HG03439 (cell line): ENCODE measurements around the gene ACADVL.
A peak's percentile ranks its signal among the peaks of the same experiment; 100 is the strongest.
"Not testable (repeated sequence)": the region's sequence is repeated elsewhere in the genome, so short reads cannot be mapped to it uniquely, and the experiment has no call there.

Source experiments
- ATAC-seq: cut with Tn5 transposase; IDR thresholded peaks from one replicate; pipeline ENCODE4 v1.9.1; 2021; ENCODE audit warnings: mild to moderate bottlenecking, moderate library complexity; ENCODE audit not compliant: unreplicated experiment

The ACADVL gene

DNA sequence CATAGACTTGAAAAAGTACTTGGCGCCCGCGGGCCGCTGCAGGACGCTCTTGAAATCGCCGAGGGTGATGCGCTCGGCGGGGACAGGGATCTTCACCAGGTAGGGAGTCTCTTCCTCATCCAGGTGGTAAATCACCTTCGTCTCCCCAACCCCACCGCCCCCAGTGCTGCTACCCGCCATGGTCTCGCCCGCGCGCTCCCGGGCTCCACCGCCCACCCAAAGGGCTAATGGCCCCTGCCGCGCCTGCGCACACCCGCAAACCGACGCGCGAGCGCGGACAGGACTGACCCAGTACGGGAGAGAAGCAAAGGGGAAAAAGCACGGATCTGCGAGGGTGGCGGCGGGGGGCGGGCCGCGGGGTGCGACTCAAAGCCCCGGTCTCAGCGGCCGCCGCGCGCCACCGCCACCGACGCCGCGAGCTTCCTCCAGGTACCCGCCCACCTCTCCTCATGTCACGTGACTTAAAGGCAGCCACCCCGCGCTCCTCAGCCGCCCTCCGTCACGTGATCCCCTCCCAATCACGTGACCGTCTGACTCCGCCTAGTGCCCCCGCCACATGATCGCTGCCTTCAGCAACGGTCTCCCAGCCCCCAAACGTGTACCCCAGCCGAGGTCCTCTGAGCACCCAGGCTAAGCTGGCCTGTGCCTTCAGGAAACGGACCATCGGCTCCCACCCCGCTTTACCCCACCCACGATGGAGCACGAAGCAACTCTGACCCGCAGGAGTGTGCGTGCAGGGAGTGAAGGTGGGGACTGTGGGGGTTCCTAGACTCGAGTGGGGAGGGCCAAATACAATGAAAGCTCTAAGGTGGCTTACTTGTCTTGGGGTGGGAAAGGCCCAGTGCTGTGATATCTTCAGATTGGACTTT lies 14.6 kb downstream of the ACADVL start, which contains the start of gene DVL2:
DVL2 (minus strand) TSS at position 435 of the 869 bp plus-strand sequence; CDS start at position 180, 255 bp downstream.
- ATAC-seq: peak; percentile 46

GRCh38 chr17:7235693-7236665 lies 16.2 kb downstream of the ACADVL start:
- no peak for ATAC-seq

DNA sequence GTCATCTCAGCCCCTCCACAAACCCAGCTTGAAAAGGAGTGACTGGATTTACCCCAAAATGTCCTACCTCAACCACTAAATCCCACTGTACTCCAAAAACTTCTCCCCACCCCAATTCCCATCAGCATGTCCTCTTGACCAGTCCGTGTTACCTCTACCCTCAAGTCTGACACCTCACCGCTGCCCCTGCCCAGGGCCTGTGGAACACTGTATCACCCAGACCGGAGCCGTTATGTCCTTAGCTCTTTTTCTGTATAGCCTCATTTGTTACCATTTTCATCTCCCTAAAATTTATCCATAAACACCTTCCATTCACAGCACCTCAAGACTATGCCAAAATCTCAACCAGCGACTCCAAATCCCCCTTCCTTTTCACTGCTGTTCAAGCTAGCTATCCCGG lies 17.1 kb downstream of the ACADVL start:
- ATAC-seq: no peak

DNA sequence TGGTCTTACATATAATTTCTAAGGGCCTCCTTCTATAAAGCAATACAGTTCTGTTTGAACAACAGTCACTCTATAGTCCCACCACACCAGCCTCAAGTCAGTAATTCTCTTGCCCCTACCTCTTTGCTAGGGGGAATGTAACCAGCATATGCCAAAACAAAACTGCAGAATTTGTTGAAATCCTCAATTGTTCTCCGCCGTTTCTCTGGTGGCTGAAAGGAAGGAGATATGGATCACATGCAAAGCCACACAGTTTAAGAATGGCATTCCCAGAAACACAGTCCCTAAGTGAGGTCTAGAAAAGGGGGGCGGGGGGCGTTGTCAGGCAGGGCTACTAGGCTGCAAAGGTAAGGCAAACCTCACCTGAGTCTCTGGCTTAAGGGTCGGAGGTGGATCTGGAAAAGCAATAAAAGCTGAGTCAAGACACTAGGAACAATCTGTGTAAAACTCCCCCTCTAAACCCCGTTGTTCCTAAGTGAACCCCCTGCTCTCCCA lies 17.6 kb downstream of the ACADVL start:
- ATAC-seq: no peak

DNA sequence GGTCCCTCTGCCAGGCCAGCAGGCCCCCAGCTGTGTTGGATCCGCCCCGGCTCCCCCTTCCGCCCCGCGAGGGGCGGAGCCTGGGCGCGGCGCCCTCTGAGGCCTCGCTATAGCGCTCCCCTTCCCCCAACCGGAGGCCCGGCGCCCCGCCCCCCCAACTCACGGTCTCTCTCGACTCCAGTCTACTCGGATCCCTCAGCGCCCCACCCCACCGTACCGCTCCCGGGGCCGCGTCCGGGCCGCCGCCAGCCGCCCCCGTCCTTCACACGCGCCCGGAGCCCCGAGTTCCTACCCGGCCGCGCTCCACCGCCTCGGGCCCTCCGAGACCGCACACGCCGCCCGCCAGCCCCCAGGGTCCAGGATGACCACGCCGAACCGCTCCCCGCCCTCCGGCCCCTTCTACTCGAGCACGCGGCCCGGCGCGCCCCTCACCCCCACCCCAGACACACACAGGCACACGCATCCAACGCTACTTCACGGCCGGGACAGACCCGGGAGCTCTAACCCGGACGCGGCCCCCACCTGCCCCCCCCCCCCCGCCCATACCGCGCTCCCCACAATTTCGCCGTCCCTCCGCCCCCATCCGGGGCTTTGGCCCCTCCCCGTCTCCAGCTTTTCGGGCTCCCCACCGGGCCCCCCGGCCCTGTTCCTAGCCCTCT lies 18.2 kb downstream of the ACADVL start:
- ATAC-seq: no peak

DNA sequence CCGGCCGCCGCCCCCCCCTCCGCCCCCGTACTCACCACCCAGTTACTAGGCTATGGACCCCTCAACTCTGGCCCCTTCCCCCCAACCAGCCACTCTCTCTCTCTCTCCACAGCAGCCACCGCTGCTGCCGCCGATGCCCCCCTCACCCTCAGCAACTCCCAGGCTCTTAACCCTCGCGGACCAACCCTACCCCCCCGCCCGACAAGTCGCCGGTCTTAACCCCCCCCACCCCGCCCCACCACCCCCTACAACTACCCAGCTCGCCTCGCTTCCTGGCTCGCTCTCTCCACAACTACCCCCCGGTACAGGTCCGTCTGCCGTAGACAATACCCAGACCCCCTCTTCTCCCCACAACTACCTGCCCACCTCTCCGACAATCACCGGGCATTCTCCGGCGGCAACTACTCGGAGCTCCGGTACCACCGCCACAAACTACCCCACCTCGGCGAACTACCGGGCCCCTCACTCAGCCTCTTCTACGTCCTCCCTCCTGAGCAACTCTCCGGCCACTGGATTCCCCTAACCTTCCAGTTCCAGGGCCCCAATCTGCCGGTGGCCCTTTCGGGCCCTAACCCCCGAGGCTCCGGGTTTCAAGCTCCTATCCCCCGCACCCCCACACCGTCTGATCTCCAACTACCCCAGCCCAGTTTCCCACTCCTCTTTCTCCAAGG lies 18.8 kb downstream of the ACADVL start:
- ATAC-seq: no peak

- peak; percentile 54 for ATAC-seq
Observed at GRCh38 chr17:7239091-7240027, 19.6 kb downstream of the ACADVL start, which contains the start of gene PHF23. Gene PHF23 (minus strand): TSS chr17:7239457. CDS start chr17:7239279, 178 bp downstream.

- no peak for ATAC-seq
Observed at GRCh38 chr17:7240375-7240774, 20.6 kb downstream of the ACADVL start.

DNA sequence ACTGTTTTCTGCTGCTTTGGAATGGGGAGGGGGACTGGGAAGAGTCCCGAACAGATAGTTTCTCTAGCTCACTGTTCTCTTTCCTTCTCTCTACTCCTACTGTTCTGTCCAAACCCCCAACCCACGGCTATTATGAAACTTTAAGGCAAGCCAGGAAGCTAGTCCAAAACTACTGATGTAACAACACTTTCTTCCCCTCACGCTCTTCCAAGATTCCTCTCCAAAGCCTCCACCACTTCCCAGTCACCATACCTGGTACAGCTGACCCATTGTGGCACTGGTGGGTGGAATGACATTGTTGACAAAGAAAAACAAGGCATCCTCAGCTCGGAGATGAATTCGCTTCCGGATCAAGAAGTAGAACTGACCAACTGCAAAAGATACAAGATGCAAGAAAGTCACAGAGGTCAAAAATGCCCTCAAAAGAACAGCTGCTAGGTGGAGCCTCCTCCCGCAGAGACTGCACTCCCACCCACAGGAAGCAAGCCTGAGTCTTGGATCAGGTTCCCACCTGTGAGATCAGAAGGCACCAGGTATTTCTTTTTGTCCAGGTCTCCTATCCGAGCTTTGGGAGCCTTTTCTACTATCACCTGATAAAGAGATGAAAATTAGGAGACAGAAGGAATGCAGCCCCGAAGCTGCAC lies 21.5 kb downstream of the ACADVL start:
- no peak for ATAC-seq

GRCh38 chr17:7241783-7242716 lies 22.3 kb downstream of the ACADVL start, which contains the start of gene GABARAP:
Gene GABARAP (minus strand): TSS chr17:7242449. CDS start chr17:7242330, 119 bp downstream.
- peak; percentile 30 for ATAC-seq

DNA sequence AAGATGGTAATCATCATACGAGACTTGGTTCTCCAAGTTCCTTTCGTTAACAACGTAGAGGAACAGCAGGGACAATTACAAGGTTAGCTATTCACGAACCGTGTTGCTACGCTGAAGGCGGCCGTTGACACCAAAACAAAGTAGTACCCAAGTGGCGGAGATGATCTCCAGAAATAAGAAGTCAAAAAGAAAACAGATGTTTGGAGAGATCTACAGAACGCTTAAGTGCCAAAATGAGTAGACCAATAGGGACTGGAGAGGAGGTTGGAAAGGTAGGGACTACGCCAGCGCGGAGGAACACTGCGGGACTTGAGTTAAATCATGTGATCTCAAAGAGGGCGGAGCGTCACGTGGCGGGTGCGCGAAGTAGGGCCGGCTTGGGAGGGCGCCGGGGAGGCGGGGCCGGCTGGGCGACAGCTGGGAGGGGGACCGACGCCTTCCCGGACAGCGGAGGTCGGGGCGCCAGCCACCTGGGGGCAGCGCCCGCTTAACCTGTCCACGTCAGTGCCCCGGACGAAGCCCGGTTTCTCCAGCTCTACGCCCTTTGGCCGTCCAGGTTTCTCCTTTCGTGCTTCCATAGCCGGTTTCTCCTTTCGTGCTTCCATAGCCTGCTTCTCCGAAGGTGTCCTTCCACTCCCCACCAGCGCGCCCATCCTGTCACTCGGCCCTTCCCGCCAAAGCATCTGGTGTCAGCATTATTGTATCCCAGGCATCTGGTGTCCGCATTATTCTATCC lies 23.1 kb downstream of the ACADVL start:
- ATAC-seq: peak; percentile 41

DNA sequence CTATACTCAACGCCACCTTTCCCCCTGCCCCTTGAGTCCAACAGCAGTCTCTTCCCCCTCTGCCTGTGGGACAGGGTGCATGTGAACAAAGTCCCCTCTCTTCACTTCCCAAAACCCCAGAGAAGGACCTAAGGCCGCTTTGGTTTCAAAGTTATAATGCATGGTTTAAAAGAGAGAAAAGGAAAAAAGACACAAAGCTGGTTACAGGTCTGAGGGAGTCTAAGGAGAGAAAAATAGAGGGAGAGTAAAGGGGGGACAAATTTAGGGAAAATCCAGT lies 23.7 kb downstream of the ACADVL start:
- no peak for ATAC-seq

GRCh38 chr17:7243838-7244237 lies 24.1 kb downstream of the ACADVL start:
- ATAC-seq: not testable (repeated sequence)

- no peak for ATAC-seq
Observed at GRCh38 chr17:7246779-7247178, 27.0 kb downstream of the ACADVL start.

GRCh38 chr17:7248796-7249195 lies 29.1 kb downstream of the ACADVL start:
- ATAC-seq: no peak

GRCh38 chr17:7249214-7249613 lies 29.5 kb downstream of the ACADVL start:
- ATAC-seq: no peak

GRCh38 chr17:7249830-7250229 lies 30.1 kb downstream of the ACADVL start:
- ATAC-seq: no peak
